ENCODE measurements around the gene MNAT1.

DNA sequence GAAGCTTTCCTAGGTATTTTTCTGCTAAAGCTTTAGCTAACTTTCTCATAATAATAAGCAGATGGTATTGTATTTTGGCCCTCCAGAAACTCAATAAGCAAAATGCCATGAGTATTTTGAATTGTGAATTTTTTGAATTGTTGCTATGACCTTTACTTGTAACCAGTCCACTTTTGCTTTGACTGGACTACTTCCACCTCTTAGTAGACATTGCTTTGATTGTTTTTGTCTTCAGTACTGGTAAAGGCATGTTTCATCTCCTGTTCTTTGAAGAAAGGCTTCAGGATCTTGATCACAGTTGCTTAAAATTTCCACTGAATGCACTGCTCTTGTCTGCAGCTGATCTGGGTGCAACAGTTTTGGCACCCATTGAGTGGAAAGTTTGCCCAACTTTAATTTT is 144.0 kb downstream of the MNAT1 start:
- TF ChIP-seq POLR2A (IDR thresholded peaks at IDR 0.05; ENCODE audit: low read depth, low read length) (no peak), POLR2AphosphoS5 (IDR thresholded peaks at IDR 0.05; ENCODE audit: low read depth, low read length) (no peak)
